HuH-7.5 (cell line): Measurements from ENCODE around the gene SELP.

ENCODE experiments used
- DNase-seq: peaks from one replicate; pipeline ENCODE4 v3.0.0; 2011; ENCODE audit warnings: low spot score

SELP gene

DNA sequence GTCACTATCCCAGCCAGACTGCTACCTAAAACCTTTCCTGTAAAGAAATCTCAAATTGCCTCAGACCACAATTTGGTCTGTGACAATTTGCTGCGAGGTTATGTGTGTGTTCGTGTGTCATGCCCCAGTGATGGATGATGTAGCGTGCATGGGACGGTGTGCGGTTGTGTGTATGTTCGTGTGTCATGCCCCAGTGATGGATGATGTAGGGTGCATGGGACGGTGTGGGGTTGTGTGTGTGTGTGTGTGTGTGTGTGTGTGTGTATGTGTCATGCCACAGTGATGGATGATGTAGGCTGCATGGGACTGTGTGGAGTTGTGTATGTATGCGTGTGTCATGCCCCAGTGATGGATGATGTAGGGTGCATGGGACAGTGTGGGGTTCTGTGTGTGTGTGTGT, 9.4 kb downstream of the SELP start:
- DNase-seq = no peak

DNA sequence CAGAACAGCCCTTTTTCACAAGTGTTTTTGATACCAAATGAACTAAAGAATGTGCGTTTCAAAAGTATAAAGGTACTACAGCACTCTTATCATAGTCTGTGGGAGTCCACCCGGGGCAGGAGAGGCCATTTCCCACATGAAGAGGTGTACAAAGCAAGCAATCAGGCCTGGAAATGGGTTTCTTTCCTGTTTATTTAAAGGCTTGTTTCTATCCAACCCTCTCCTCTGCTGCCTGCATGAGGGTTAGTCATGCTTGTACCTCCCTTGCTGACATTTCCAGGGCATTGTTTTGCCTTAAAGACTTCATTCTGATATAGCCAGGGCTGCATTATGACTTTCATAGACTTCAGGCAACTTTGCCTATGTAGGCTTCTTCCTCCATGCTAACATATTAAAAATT, 11.6 kb downstream of the SELP start:
- no peak for DNase-seq

DNA sequence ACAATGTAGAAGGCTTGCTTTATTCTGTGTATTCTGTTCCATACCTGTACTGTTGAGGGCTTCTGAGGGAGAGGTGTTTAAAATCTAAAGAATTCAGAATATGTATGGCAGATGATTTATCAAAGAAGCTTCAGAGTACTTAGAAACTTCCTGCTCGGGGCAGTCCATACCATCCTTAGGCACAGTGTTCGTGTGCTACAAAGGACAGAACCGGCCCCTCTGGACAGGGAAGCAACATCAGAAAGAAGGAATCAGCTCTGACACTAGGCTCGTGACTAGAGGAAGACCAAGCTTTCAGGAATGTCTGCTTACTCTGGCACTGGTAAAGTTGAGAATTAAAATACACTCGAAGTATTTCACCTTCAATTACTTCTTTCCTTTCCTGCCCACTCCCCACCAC, 14.1 kb downstream of the SELP start:
- no peak for DNase-seq

DNA sequence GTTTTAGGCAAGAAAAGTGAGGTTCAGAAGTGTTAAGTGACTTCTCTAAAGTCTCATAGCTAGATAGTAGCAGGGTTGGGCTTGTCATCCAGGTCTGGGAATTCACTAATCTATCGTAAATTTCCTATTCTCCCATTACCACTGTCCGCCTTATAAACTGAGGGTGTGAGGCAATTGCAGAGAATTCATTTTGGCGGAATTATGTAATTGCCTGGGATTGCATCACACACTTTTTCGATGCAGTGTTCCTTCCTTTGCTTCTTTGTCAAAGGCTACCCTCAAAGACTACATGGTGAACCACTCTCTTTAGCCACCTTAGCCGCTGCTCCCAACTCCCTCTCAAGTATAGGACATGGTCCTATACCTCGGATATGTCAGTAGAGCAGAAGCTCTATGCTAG, 19.1 kb downstream of the SELP start:
- no peak for DNase-seq

DNA sequence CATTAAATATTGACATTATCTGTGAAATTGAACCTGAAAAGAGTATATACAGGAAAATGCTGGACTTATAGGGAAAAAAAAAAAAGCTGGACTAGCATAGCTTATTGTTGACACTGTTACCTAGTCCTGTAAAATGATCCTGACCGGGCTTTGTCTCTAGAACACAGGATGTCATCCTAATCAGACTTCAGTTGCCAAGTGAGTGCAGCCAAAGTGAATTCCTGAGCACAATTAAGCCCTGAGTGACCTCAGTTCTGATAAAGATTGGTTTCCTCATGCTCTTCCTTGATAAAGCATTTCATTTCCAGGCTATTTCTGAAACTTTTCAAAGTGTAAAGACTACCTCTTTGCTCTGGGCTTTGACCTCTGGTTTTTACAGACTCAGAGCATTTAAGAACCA, 19.8 kb downstream of the SELP start:
- DNase-seq = no peak

DNA sequence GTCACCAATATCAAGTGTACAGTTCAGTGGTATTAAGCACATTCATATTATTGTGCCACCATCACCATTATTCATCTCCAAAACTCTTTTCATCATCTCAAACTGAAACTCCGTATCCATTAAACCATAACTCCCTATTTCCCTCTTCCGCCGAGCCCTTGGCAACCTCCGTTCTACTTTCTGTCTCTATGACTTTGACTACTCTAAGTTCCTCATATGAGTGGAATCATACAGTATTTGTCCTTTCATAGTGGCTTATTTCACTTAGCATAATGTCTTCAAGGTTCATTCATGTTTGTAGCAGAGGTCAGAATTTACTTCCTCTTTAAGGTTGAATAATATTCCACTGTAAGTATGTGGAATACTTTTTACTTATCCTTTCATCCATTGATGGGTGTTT, 21.7 kb downstream of the SELP start:
- DNase-seq = no peak

DNA sequence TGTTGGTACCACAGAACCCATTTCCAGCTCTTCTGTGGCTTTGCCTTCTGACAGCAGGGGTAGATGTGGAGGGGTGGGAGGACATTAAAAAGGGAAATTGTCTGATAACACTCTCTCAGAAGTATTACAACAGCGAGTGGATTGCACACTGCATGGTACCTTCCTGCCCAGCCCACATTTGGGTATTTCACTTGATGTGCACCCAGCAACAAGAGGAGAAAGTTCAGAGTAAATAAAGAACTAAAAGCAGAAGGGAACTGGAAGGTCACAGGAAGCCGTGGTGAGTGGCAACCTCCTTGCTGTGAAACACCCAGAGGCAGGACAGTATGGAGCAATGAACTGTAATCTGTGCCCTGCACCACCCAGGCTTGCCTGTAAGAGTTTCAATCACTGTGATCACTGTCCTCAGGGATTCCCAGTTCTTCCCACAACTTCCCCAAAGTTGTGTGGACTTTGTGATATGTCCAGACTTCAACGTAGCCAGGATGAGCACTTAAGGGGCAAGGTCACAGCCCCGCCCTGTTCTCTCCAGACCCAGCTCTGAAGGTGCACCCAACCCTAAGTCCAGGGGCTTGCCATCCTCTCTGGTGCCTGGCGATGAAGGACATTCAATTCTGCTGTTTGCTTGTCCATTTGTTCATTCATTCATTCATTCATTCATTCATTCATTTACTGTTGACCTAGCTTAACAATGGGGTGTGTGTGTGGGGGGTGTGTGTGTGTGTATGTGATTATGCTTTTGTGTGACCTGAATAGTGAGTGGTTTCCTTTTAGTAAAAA, 25.0 kb downstream of the SELP start:
- DNase-seq = no peak

DNA sequence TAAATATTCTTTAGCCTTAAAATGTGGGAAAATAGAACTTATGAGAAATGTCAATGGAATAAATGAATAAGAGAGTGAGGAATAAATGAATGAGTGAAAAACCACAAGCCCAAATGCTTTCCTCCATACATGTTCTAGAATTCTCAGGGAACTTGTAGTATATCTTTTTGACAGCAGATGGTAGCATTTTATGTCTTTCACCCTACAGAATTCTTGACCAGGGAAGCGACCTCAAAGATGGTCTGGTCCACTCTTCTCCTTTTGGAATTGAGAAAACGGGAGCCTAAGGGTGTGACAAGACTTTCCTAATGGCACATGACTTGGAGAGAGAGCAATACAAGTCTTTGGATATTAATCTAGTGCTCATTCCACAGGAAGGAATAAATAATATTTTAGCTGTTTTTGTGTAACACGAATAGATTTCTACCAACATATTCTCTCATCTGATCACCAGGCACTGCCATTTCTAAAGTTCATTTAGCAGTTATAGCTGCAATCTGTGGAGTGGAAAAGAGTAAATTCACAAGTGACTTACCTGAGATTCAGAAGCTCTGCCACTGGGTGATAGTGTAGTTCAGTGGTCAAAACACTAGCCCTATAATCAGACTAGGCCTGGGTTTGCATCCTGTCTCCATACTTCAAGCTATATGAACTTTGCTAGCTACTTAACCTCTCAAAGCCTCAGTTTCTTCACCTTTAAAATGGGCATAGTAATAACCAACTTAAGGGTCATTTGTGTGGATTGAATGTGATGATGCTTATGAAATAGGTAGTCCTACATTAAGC, 28.6 kb downstream of the SELP start:
- no peak for DNase-seq

DNA sequence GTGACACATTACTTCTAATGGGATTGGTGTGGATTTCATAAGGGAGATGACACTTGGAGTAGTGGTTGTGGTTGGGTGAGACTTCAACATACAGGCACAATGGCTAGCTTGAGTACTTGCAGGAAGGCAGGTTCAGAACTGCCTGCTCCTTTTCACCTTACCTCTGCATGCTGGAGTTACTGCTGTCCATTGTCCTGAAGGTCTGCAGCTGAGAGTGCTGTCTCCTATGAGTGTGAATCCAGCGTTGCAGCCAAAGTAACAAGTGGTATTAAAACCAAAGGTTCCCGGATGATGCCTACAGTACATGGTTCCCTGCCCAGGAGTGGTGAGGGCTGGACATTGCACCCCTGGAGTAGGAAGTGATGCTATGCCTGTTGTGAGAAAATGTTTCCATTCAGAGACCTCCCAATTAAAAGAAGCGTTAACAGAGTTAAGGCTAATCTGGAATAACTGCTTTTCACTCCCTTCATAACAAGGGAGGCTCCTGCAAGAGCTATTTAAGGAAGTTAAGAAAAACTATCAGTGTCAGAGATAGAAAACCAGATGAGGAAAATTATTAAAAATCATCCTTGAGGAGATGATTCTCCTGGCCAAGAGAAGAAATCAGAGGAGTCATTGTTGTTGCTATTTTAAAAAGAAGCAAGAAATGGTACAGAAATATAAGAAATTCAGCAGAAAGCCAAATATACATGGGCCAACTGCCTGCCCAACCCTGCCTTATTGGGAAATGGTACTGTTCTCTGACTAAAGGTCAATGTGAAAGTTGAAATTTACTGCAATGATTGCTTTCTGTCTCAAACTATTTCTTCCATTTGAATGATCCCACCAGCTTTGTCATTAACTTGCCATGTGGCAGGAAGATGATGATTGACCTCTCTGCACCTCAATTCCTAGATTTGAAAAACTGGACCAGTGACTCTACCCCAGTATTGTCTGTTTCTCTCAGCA, 33.9 kb downstream of the SELP start:
- no peak for DNase-seq

DNA sequence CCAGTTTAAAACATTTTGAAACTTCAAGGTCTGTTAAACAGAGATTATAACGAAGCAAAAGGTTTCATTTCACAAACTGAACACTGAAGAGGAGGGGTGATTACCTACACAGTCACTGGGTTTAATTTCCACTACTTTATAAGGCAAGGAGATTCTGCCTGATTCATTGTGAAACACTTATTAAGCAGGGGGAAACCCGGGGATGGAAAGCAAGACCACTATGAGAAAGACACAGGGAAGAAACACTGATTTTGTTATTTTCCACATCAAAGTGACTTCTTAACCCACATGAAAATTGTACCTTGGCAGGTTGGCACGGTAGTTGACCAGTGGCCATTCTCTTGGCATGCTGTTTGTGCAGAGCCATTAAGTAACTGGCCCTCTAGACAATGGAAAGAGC, 35.5 kb downstream of the SELP start:
- DNase-seq = no peak

DNA sequence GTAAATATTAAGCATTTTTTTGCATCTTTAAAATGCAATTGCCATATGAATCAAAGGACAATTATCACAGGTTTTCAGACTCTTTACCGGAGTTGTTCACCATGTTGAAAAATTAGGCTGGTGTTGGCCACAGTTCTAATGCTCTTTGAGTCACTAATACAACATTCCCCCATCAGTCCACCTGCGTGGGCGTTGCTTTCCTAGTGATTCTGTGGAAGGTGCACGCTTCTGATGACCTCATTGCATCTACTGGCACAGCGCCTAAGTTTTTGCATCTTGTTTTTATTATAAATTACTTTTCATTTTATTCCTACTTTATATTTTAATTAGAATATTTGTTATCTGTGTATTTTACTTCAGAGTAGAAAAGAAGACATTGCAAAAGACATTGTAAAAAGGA, 39.0 kb downstream of the SELP start:
- DNase-seq = no peak

DNA sequence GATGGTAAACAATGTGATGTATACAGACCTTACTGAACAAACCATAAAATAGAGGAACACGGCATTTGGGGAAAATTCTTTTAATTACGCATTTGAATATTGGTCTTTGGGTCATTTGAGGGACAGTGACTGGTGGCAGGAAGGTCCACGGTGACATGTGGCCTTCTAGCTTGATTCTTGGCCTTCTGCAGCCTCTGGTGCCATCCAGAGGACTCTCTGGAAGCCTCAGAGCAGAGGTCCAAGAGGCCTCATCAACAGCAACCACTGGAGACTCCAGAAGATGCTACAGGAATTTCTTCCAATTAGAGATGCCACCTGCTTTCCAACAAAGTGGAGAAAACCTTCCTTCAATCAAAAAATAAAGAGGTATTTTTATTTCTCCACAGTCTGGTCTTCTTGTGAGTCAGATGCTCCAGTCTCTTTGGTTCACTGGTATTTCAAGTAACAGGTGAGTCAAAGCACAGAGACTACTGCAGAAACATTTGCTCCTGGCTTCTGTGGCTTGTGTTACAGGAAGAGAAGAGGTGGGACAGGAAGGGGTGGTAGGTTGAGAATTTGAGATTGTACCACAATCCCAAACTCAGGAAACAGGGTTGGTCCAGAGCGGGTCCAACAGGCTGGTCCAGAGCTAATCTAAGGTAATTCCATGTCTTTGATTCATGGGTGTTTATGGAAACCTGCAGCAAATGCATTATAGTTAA, 41.0 kb downstream of the SELP start:
- no peak for DNase-seq

DNA sequence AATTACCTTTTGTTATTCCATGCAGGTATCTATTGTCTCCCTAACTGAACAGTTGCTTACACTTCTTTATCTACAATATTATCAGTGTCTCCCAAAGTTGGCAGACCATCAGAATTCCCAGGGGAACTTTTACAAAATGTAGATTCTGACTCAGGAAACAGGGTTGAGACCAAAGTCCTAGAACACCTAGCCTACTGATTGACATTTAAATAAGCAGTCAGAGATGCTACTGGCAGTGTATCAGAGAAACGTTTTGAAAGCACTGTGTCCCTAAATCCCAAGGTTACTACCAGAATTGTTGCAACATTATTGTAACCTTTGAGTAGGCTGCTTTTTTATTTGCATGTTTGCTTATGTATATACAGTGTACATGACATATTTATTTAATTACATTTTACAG, 41.8 kb downstream of the SELP start:
- DNase-seq = peak; percentile 18

DNA sequence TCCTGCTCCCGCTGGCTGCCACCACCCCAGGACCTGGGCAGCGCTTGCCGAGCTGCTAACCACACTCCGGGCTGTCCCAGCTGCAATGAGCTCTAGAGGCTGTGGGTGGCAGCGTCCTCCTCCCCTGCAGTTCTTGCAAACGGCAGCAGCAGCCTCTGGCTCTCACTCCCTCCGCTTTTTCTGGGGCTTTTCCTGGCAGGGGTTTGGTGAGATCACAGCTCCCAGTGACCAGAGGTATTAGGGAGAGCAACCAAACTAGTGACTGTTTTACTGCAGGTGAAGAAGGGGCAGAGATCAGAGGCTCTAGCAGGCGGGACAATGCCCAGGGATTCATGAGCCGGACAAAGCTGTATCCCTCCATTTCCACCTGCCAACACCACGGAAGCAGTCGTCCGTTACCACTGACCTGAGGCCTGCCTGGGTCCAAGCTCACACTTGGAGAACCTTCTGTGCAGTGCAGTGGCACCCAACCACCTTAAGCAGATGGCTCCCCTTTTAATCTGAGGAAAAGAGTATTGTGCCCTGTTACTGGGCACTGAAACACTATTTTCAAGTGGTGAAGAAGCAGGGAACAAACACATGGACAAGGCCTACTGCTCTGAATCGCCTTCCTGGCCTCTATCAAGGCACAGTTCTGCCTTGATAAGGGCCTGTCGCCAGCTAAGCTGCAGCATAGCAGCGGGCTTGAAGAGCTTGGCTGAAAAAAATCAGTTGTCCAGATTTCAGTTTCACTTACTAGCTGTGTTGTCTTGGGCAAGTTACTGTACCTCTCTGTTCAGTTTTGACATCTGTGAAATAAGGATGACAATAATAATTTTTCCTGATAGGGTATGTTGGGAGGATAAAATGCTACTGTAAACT, 43.3 kb downstream of the SELP start, which contains the start of gene F5:
Gene F5, minus strand, starts transcription at position 87 of the 861 bp plus-strand sequence. CDS start 95 bp downstream, outside the sequence.
- DNase-seq = peak; percentile 32

DNA sequence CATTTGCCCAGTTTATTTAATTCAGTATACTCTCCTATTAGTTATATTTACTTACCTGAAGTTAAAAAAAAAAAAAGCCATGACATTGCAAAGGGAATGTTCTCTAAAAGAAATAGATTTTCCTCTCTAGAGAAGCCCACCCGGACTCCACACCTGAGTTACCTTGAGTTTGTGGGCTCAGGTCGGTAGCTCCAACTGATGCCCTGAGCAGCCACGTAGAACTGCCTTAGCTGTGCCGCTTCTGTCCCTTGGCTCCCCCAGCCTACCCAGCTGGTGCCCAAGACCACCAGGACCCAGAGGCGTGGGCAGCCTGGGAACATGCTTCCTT, 43.9 kb downstream of the SELP start:
- DNase-seq = no peak

DNA sequence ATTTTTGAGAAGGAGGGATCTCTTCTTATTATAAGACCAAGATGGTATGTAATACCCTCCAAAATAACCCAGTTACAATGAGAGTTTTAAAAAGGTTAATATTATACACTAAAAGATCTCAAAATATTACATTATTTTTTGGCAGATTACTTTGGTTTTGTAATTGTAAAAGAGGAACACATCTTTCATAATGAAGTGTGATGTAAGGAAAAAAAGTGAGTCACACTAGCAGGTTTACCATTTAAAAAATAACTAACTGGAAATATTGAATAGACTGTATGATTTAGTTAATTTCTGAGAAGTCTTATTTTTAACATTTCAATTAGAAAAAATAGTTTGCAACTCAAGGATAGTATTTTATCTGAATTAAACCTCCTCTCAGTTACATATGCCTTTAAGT, 44.7 kb downstream of the SELP start:
- no peak for DNase-seq

DNA sequence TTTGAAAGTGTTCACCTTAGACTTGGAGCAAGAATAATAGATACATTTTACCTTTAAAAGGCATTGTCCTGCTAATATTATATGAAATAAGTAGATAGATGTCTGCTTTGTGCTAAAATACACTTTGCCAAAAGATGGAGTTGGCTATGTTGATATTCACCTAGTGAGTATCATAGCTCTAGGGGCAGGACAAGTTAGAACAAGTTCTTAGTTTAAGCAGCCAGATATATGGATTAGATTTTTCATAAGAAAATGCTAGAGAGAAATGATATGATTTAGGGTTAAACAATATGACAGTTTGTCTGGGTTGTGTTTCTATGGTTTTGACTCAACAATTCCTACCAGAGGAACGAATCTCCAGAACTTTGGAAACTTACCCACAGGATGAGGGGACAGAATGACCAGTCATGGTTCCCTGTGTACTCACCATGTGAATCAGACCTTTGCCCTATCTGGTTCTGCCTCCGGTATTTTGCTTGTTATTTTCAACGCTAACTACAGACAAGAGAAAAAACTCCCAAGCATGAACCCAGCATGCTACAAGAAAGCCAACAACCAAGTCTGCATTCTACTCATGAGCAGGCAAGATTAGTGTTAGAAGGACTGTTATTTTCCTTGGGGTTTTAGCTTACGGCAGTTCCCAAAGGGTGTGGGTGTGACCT, 45.3 kb downstream of the SELP start:
- peak; percentile 22 for DNase-seq

DNA sequence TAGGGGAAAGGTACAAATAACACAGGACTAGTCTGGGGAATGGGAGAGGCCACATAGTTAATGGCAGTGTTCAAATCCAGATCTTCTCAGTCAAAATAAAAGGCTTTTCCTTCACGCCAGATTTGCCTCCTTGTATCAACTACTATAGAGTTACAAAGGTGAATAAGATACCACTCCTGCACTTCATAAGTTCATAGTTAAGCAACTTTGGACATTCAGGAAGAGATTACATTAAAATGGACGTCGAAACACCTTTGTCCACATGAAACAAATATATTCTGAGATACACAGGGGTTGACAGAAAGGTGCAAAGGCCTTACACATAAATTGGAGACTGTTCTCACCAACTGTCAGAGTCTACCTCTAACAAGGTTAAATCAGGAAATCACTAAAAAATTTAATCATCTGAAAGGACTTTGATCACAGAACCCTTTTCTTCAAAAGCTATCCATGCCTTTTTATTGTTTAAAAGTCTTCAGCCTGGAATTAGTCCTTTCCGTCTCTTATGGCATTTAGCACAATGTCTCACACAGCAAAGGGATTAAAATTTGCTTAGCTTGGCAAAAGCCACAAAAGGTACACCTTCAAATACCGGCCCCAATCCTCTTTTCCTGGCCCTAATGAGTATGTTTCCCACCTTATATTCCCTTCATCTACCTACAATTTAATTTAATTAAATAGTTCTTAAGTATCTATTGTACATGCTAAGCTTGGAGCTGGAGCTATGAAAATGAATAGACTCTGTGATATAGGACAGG, 51.8 kb downstream of the SELP start:
- no peak for DNase-seq

DNA sequence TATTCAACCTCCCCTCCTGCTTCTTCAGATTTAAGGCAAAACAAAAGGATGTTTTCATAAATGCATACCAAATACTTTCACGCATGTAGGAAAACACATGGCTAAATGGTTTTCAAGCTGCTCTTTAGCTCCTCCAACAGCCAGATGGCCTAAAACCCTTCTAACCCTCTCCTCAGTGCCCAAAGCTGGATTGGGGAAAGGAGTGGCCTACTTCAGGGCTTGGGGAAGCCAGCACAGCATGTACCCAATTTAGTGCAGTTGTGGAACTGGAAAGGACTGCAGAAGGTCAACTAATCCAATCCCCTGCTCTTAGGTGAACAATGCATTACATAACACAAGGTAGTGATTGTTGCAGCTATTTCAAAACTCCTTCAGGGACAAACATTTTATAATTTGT, 53.0 kb downstream of the SELP start:
- DNase-seq = no peak
